Measurements from ENCODE around the gene CDH23. TPM values are rescaled to one million over a fixed set of nuclear protein-coding genes. Genes with fewer than 3 reads are reported as not detected.

Gene CDH23
- total and polyA plus RNA-seq, 2 experiments from 2014 or later = 0.30 to 1.5 TPM

DNA sequence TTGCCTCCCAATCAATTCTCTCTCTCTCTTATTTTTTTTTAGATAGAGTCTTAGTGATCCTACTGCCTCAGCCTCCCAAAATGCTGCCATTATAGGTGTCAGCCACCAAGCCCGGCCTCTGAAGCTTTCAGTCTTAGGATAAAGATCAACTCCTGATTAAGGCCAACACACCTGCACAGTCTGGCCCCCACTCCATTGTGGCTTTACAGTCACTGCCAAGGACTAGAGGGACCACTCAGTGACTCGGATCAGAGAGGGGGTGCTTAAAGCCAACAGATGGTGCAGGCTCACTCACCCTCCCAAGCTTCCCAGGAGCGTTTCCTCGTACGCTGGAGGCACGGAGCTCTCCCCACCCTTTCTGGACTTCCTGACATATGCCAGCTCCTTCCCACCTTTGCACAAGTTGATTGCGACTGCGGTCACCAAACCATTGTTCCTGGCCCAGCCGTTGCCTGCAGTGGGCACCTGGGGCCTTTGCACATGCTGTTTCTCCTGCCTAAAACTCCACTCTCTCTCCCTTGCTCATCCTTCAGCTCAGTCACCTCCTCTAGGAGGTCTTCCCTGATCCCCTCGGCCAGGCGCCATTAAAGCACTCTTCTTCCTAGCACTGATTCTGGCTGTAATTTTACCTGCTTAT, 1.7 kb upstream of the CDH23 start:
- DNase-seq (ENCODE audit: low spot score) = no peak

DNA sequence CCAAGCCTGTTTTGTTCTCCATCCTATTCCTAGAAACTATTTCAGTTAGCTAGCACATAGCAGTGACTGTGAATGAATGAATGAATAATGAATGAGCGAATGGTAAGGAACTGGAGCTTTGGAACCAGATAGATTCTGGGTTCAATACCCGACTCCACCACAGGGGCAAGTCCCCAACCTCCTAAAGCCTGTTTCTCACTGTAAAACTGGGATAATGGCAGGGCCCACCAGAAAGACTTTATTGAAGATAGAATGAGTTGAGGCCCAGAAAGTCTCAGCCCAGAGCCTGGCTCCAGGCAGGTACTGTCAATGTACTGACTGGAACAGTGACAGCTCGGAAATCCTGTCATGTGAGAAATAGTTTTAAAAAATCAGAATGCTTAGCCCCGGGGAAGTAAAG, 1.1 kb upstream of the CDH23 start:
- H3K79me2 ChIP-seq = no peaks in the 10 kb centered on the region
- H3K27ac ChIP-seq = no peak overlapping the region
- H3K4me1 ChIP-seq (ENCODE audit: insufficient read depth) = peaks cover 8% of the 10 kb centered on the region
- H3K4me2 ChIP-seq = no peak overlapping the region
- H3K4me3 ChIP-seq = no peak overlapping the region
- H3K36me3 ChIP-seq (replicated peaks; ENCODE audit: insufficient read depth, low read depth) = no peaks in the 10 kb centered on the region
- no peaks in the 10 kb centered on the region for H3K9me2 ChIP-seq (replicated peaks; ENCODE audit: insufficient read depth)
- peaks cover 39% of the 10 kb centered on the region for H3K27me3 ChIP-seq
- no peaks in the 10 kb centered on the region for H3K9me3 ChIP-seq (ENCODE audit: low read depth)
- H2AFZ ChIP-seq = no peak overlapping the region
- H4K20me1 ChIP-seq (ENCODE audit: insufficient read depth, poor library complexity, severe bottlenecking) = no peaks in the 10 kb centered on the region
- no peak for DNase-seq (ENCODE audit: low spot score)
- no peak for TF ChIP-seq EZH2 (IDR thresholded peaks at IDR 0.05; ENCODE audit: borderline replicate concordance)
- no peak for TF ChIP-seq EZH2phosphoT487 (IDR thresholded peaks at IDR 0.05; ENCODE audit: low read depth, severe bottlenecking, unreplicated experiment)
- TF ChIP-seq CTCF (IDR thresholded peaks at IDR 0.05; ENCODE audit: poor library complexity) = no peak
- 89% methylated on average over 4 of the region's 4 CpGs for WGBS (ENCODE audit: low lambda C conversion rate, missing lambda C conversion rate)

More for the DNA sequence above, 1.7 kb upstream of the CDH23 start:
- no peak for TF ChIP-seq EZH2 (IDR thresholded peaks at IDR 0.05; ENCODE audit: borderline replicate concordance)
- TF ChIP-seq EZH2phosphoT487 (IDR thresholded peaks at IDR 0.05; ENCODE audit: low read depth, severe bottlenecking, unreplicated experiment) = no peak
- TF ChIP-seq CTCF (IDR thresholded peaks at IDR 0.05; ENCODE audit: poor library complexity) = no peak
- Histone ChIP-seq H3K9me2 (replicated peaks; ENCODE audit: insufficient read depth) (no peaks in the 10 kb centered on the region), H3K4me2 (no peak overlapping the region), H3K79me2 (no peaks in the 10 kb centered on the region), H3K27ac (no peak overlapping the region), H3K4me1 (ENCODE audit: insufficient read depth) (peaks cover 8% of the 10 kb centered on the region), H3K27me3 (peaks cover 34% of the 10 kb centered on the region), H3K4me3 (no peak overlapping the region), H4K20me1 (ENCODE audit: insufficient read depth, poor library complexity, severe bottlenecking) (no peaks in the 10 kb centered on the region), H3K9me3 (ENCODE audit: low read depth) (no peaks in the 10 kb centered on the region), H3K36me3 (replicated peaks; ENCODE audit: insufficient read depth, low read depth) (no peaks in the 10 kb centered on the region), H2AFZ (no peak overlapping the region)
- 94% methylated on average over 11 of the region's 11 CpGs for WGBS (ENCODE audit: low lambda C conversion rate, missing lambda C conversion rate)

DNA sequence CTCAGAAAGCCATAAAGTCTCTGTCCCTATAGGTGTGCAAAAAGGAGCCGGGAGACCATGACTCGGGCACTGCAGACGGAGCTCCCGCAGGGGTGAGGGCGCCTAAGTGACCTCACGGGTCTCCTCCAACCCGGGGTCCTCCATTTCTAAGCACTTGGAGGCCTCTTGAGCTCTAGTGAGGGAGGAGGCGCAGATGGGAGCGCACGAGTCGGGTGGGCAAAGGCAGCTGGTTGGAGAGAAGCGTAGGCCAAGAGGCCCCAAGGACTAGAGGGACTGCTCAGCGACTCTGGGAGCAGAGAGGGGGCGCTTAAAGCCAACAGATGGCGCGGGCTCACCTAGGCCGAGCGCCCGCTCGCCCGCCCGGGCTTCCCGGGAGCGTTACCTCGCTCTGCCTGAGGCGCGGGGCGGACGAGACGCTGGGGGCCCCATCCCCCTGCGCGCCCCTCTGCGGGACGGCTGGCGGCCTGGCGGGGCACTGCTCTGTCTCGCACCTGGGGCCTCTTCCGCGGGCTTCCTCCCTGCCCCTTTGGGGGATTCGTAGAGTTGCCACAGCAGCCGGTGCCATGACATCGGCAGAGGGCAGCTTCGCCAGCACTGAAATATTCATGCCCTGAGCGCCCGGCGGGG, 523 bp upstream of the CDH23 start:
- Histone ChIP-seq H2AFZ (no peak overlapping the region), H3K36me3 (replicated peaks; ENCODE audit: insufficient read depth, low read depth) (no peaks in the 10 kb centered on the region), H3K9me3 (ENCODE audit: low read depth) (no peaks in the 10 kb centered on the region), H3K9me2 (replicated peaks; ENCODE audit: insufficient read depth) (no peaks in the 10 kb centered on the region), H3K4me1 (ENCODE audit: insufficient read depth) (peaks cover 8% of the 10 kb centered on the region), H3K4me3 (peak overlapping the region; percentile 39), H4K20me1 (ENCODE audit: insufficient read depth, poor library complexity, severe bottlenecking) (no peaks in the 10 kb centered on the region), H3K27ac (no peak overlapping the region), H3K27me3 (peaks cover 45% of the 10 kb centered on the region), H3K4me2 (peak overlapping the region; percentile 98), H3K79me2 (no peaks in the 10 kb centered on the region)
- DNase-seq (ENCODE audit: low spot score) = peak; percentile 82
- WGBS (ENCODE audit: low lambda C conversion rate, missing lambda C conversion rate) = 24% methylated on average over 27 of the region's 46 CpGs
- TF ChIP-seq EZH2phosphoT487 (IDR thresholded peaks at IDR 0.05; ENCODE audit: low read depth, severe bottlenecking, unreplicated experiment) = no peak
- no peak for TF ChIP-seq EZH2 (IDR thresholded peaks at IDR 0.05; ENCODE audit: borderline replicate concordance)
- peak; percentile 64 for TF ChIP-seq CTCF (IDR thresholded peaks at IDR 0.05; ENCODE audit: poor library complexity)
